IPS-NIHi11 (cell line): Measurements from ENCODE around the gene YWHAG.
A peak's percentile ranks its signal among the peaks of the same experiment; 100 is the strongest.
"Not testable (repeated sequence)": the region's sequence is repeated elsewhere in the genome, so short reads cannot be mapped to it uniquely, and the experiment has no call there.

Experiments used
- DNase-seq: peaks from one replicate; pipeline ENCODE4 v3.0.0; 2012; ENCODE audit warnings: mixed read lengths, low spot score

Gene YWHAG

DNA sequence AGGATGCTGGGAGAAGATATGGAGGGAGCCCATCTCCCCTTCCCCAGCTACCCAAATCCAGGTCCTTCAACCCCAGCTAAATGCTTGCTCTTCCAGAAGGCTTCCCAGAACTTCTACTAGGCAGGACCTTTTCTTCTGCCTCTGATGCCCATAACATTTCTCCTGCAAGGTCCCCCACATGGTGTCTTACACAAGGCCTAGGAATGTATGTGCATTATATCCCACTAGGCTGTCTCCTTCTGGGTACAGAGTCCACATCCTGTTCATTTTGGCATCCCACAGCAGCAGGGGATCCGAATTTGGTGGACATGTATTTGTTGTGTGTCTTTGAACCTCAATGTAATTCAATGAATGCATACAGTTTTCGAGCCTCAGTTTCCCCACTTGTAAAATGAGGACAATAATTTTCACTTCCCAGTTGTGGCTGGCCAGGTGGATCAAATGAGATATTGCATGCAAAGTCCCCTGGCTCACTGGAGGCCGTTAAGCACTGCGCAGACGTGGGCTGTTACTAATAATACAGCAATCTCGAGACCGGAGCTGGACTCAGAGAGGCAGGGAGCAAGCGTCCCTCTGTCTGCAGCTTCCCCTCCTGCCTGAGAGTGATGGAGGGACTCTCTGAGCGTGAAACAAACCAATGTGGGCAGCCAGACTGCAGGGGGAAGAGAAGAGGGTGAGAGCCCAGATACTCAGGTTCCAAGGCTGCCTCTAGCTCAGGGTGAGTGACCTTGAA, 18.6 kb upstream of the YWHAG start:
- DNase-seq: no peak

- DNase-seq: no peak
Measured at GRCh38 chr7:76375251-76375650, 16.5 kb upstream of the YWHAG start.

GRCh38 chr7:76372984-76373833, 14.4 kb upstream of the YWHAG start:
- no peak for DNase-seq

- no peak for DNase-seq
Measured at GRCh38 chr7:76371396-76371795, 12.6 kb upstream of the YWHAG start.

DNA sequence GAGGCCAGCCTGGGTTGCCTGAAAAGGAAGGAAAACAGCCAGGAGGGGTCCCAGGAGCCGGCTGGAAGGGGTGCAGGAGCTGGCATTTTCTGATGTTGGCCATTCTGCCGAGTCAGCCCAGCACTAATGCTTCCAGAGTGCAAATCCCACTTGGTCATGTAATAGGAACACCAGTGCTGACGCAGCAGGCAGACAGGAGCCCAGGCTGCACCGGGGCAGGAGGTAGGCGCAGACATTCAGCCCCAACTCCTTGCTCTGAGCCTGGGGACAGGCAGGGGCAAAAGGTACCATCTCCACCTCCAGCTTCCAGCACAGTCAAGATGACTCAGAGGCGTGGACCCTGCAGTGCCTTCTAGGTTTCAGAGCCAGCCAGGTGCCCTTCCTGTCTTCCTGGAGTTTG, 10.2 kb upstream of the YWHAG start:
- DNase-seq: no peak

GRCh38 chr7:76368190-76368589, 9.4 kb upstream of the YWHAG start:
- DNase-seq: no peak

- no peak for DNase-seq
Measured at GRCh38 chr7:76364198-76364584, 5.4 kb upstream of the YWHAG start.

GRCh38 chr7:76363754-76364153, 5.0 kb upstream of the YWHAG start:
- not testable (repeated sequence) for DNase-seq

- no peak for DNase-seq
Measured at GRCh38 chr7:76359978-76360638, 1.3 kb upstream of the YWHAG start.

GRCh38 chr7:76359111-76359977, 553 bp upstream of the YWHAG start:
- DNase-seq: peak; percentile 92

GRCh38 chr7:76358011-76358480, 745 bp downstream of the YWHAG start:
- peak; percentile 49 for DNase-seq

DNA sequence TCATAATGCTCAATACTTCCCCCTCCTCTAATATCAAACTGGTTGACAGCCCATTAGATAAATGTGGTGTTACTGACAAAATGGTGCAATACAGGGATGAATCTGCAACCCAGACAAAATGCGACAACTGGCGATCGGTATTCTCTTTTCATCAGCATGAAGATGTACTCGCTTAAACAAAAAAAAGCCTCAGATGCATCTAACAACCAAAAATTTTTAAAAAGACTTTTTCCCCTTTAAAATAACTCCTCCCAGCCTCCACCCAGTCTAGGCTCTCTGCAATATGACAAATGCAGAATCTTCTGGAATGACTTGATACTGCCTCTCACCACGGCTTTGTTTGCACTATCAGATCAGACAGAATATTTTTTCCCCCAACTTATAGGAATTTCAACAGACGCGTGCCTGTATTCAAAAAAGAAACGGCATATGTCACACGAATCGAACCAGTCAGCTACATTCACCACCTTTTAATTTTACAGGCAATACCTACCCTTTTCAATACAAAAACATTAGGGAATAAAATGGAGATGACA, 1.2 kb downstream of the YWHAG start:
- no peak for DNase-seq

DNA sequence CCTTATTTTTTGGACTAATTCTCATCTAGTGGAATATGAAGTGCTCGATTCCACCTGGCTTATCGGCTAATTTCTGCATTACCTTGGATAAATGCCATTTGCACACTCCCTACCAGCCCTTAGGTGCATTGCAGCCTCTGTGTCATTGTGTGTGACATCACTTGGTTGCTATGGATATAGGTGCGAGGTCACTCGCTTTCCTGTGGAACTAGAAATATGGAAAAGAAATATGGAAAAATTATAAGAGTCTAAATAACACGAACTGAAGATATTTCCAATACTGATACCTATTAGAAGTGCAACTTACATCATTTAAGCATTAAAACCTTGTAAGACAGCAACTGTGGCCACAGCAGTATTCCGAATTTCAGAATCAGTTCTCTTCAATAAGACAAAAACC, 2.0 kb downstream of the YWHAG start:
- no peak for DNase-seq

DNA sequence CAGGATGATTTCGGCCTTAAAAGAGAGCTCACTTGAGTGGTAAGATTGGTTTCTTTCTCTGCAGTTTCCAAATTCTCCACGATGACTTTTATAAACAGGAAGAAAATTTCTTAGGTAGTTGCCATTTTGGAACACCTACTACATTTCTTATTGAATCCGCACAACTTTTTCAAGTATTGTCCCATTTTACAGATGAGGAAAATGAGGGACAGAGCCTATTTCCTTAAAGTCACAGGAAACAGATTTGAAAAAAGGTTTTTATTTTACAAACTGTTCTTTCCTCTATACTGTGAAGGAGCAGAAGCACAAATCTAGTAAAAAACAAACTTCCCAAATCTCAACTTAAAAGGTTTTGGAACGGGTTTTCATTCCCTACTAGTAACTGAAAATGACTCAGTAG, 2.7 kb downstream of the YWHAG start:
- DNase-seq: no peak

DNA sequence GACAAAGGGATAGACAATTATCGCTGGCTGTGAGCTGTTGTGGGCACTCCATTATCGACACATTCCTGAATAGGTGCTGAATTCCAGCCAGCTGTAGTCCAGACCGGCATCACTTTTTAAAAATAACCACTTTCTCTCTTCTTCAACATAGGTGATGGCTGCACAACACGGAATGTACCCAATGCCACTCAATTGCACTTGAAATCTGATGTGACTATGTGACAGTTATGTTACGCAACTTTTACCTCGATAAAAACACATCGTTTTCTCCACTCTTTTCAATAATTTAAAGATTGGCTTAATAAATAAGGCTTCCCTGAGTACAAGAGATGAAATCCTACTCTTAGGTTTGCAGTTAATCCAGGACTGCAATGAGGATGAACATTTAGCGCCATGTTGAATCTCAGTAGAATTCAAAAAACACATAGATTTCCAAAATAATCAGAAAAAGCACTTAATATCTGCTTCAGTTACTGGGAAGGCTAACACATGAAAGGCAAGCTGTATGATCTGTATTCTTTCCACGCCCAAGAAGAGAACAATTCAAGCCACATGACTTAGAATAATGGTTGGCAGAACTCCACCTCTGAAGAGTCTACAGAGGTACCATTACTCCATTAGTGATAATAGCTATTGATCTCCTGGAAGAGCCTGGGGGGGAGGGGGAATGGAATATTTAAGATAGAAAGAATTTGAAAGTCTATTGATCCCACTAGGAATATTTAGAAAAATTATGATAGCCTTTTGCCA, 3.6 kb downstream of the YWHAG start:
- no peak for DNase-seq

GRCh38 chr7:76354516-76354915, 4.3 kb downstream of the YWHAG start:
- no peak for DNase-seq

DNA sequence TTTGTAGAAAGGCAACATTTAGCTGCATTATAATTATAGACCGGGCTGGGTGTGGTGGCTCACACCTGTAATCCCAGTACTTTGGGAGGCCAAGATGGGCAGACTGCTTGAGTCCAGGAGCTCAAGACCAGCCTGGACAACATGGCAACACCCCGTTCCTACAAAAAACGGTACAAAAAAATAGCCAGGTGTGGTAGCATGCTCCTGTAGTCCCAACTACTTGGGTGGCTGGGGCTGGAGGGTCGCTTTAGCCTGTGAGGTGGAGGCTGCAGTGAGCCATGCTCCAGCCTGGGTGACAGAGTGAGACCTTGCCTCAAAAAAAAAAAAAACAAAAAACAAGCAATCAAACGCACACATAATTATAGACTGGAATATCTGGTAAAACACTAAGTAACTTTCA, 5.0 kb downstream of the YWHAG start:
- no peak for DNase-seq

DNA sequence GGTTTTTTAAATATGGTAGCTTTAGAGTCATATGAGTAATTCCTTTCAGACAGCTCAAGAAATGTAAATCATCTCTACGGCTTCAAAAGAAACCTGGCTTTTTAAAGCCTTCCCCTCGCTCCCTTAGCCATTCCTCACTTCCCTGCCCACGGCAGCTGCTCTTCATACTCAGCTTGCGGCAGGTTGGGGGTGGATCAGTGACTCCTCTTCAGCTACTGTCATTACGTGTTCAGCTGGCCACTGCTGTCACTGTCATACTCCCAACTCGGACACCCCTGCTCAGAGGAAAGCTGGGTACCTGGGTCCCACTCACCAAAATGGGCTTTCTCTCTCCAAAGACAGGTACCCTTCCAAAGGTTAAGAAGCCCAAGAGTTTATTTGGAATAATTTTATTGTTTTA, 6.6 kb downstream of the YWHAG start:
- DNase-seq: no peak

DNA sequence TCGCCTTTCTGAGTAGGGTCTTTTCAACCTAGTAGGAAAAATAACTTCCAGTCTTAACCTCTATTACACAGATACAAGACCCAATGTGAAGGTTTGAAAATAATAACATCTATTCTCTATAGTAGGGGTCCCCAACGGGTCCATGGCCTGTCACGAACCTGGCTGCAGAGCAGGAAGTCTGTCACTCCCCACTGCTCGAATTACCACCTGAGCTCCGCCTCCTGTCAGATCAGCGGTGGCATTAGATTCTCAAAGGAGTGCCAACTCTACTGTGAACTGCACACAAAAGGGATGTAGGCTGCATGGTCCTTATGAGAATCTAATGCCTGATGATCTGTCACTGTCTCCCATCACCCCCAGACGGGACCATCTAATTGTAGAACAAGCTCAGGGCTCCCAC, 7.4 kb downstream of the YWHAG start:
- DNase-seq: no peak

GRCh38 chr7:76349313-76349885, 9.4 kb downstream of the YWHAG start:
- no peak for DNase-seq

GRCh38 chr7:76347710-76348109, 11.1 kb downstream of the YWHAG start:
- no peak for DNase-seq
